ENCODE measurements around the gene CCDC51. TPM values are rescaled to one million over a fixed set of nuclear protein-coding genes. Genes with fewer than 3 reads are reported as not detected.

CCDC51 gene
- polyA plus RNA-seq, 2 donors = 7.0 to 15.5 TPM

DNA sequence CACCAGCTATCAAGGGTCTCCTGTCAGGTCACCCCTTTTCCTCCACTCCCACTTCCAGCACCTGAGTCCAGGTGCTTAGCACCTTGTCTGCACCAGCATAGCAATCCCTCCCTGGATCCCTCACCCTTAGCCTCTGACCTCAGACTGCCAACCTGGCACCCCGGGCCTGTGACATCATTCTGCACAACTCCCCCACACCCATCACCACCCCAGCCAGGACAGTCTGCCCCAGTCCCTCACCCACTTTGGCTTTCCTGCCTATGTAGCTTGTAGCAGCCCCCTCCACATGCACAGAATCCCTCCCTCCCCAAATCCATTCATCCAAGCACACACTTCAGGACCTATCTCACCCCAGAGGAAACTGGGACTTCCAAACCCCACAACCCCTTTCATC is 9.2 kb downstream of the CCDC51 start:
- 47 to 50% methylated on average over 1 of the region's 1 CpG for WGBS, 2 donors
- peaks cover 7 to 61% of the 10 kb centered on the region in 2 donors for H3K4me1 ChIP-seq (ENCODE audit: control insufficient read depth in 2 of 2, insufficient read depth in 2 of 2, low read length in 1 of 2)
- H3K9me3 ChIP-seq (ENCODE audit: control insufficient read depth in 2 of 2, insufficient read depth in 1 of 2, low read depth in 1 of 2, low read length in 1 of 2) = no peaks in the 10 kb centered on the region
- H3K36me3 ChIP-seq (ENCODE audit: control insufficient read depth in 2 of 2, insufficient read depth in 2 of 2, low read length in 1 of 2) = no peaks in the 10 kb centered on the region
- no peaks in the 10 kb centered on the region for H3K27me3 ChIP-seq (ENCODE audit: control insufficient read depth in 1 of 2, insufficient read depth in 2 of 2, low read length in 2 of 2)
- H3K4me3 ChIP-seq (ENCODE audit: low read depth in 1 of 2, low read length in 2 of 2) = no peak overlapping the region
- peak overlapping the region; percentile 93 to 96 for H3K27ac ChIP-seq (ENCODE audit: low read depth in 2 of 2, low read length in 1 of 2)

DNA sequence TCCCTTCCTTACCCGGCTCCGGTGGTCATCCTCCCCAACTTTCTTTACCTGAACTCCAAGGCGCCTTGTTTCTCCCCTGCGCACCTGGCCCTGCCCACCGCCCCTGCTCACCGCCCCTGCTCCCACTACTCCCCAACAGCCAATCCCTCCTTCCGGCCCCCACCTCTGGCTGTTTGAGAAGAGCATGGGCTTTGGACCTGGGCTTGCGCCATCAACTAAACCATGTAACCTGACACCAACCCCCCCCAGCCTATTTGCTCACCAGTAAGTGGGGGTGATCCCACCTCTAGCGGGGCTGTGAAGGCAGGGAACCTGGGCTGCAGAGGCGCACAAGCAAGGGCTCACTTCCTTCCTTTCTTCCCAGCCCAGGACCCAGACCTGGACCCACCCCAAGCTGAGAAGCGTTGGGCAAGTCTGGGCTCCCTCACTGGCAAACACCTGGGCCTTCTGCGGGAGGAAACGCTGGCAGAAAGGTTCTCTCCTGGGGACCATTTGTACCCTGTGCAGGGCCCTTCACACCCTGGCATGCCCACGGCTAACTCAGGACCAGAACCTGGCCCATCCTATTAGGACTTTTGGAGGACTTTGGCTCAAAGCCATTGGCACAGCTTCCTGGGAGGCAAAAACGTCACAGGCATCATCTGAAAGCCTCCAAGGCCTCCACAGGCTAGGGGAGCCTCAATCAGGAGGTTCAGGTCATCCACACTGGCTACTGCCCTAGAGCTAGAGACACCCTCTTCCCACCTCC is 9.8 kb downstream of the CCDC51 start, which contains the start of gene PLXNB1:
TSS of gene PLXNB1 (minus strand) at position 127 of the 748 bp plus-strand sequence. CDS start 5,475 bp downstream, outside the sequence.
- H3K4me1 ChIP-seq (ENCODE audit: control insufficient read depth in 2 of 2, insufficient read depth in 2 of 2, low read length in 1 of 2) = peaks cover 12 to 63% of the 10 kb centered on the region in 2 donors
- H3K27ac ChIP-seq (ENCODE audit: low read depth in 2 of 2, low read length in 1 of 2) = peak within 1 kb of the TSS; percentile 93 to 96
- no peaks in the 10 kb centered on the region for H3K27me3 ChIP-seq (ENCODE audit: control insufficient read depth in 1 of 2, insufficient read depth in 2 of 2, low read length in 2 of 2)

DNA sequence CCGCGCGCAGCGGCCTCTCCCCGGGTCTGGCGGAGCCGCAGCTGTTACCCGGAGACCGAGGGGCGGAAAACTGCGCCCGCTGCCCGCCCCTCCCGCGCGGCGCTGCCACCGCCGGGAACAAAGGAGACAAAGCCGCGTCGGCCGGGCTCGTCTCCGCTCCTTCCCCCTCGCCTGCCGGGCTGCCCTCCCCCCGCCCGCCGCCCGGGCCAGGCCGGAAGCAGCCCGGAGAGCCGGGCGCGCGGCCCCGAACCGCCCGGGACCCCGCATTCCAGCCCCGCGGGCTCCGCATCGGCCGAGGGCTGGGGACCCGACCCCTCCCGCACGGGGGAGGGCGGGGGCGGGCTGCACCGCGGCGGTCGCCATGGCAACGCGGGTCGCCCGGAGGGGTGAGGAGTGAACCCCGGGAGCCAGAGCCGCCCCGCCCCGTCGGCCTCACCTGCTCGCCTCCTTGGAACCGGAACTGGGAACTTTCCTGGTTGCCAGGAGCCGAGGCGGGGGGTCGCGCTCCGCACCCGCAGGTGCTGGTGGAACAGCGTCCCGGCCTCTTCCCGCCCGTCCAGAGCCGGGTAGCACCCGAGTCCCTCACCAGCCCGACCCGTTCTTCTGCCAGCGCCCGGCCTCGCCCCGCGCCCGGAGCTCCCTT is 10.5 kb downstream of the CCDC51 start:
- no peaks in the 10 kb centered on the region for H3K9me3 ChIP-seq (ENCODE audit: control insufficient read depth in 2 of 2, insufficient read depth in 1 of 2, low read depth in 1 of 2, low read length in 1 of 2)
- no peaks in the 10 kb centered on the region for H3K27me3 ChIP-seq (ENCODE audit: control insufficient read depth in 1 of 2, insufficient read depth in 2 of 2, low read length in 2 of 2)
- H3K27ac ChIP-seq (ENCODE audit: low read depth in 2 of 2, low read length in 1 of 2) = peak overlapping the region; percentile 93 to 96
- peak overlapping the region; percentile 68 to 74 for H3K4me3 ChIP-seq (ENCODE audit: low read depth in 1 of 2, low read length in 2 of 2)
- peaks cover 0 to 3% of the 10 kb centered on the region in 2 donors for H3K36me3 ChIP-seq (ENCODE audit: control insufficient read depth in 2 of 2, insufficient read depth in 2 of 2, low read length in 1 of 2)
- peaks cover 13 to 63% of the 10 kb centered on the region in 2 donors for H3K4me1 ChIP-seq (ENCODE audit: control insufficient read depth in 2 of 2, insufficient read depth in 2 of 2, low read length in 1 of 2)
- WGBS, 2 donors = 0 to 1% methylated on average over 46 to 86 of the region's 86 CpGs

More for the DNA sequence above, 9.8 kb downstream of the CCDC51 start, which contains the start of gene PLXNB1:
- Histone ChIP-seq H3K9me3 (ENCODE audit: control insufficient read depth in 2 of 2, insufficient read depth in 1 of 2, low read depth in 1 of 2, low read length in 1 of 2) (no peaks in the 10 kb centered on the region), H3K4me3 (ENCODE audit: low read depth in 1 of 2, low read length in 2 of 2) (peak within 1 kb of the TSS; percentile 68 to 74), H3K36me3 (ENCODE audit: control insufficient read depth in 2 of 2, insufficient read depth in 2 of 2, low read length in 1 of 2) (no peaks in the 10 kb centered on the region)
- WGBS, 2 donors = 17 to 20% methylated on average over 15 of the region's 15 CpGs

DNA sequence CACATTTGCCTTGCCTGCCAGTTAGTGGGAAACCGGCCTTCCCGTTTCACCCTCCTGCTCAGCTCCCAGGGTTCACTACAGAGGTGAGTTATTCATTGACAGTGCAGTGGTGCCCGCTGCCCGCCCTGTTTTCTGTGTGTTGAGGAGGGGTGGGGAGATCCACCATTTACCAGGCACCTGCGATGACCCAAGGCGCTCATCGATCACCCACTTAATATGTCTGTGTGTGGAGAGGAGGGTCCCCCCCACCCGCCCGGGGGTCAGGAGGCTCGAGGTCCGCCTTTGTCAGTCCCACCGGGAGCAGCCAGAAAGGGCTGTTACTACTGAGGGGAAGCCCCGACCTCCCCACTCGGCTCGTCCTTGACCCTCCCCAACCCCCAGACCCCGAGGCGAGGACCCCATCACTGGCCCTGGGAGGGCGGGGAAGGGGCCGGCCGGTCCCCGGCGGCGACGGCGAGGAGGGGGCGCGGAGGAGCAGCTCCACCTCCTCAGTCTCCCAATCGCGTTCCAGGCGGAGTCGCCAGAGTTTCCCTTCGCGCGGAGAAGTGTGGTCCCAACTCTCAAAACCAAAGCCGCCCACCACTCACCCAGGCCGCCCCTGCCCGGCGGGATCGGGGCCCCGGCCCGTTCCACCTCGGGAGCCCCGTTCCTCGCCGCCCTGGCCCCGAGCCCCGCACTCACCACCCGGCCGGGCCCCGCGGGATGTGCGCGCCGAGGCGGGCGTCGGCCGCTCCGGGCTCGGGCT is 11.2 kb downstream of the CCDC51 start:
- H3K36me3 ChIP-seq (ENCODE audit: control insufficient read depth in 2 of 2, insufficient read depth in 2 of 2, low read length in 1 of 2) = peaks cover 0 to 9% of the 10 kb centered on the region in 2 donors
- peaks cover 15 to 63% of the 10 kb centered on the region in 2 donors for H3K4me1 ChIP-seq (ENCODE audit: control insufficient read depth in 2 of 2, insufficient read depth in 2 of 2, low read length in 1 of 2)
- H3K27ac ChIP-seq (ENCODE audit: low read depth in 2 of 2, low read length in 1 of 2) = peak overlapping the region; percentile 93 to 96
- no peaks in the 10 kb centered on the region for H3K9me3 ChIP-seq (ENCODE audit: control insufficient read depth in 2 of 2, insufficient read depth in 1 of 2, low read depth in 1 of 2, low read length in 1 of 2)
- peak overlapping the region; percentile 68 to 74 for H3K4me3 ChIP-seq (ENCODE audit: low read depth in 1 of 2, low read length in 2 of 2)
- no peaks in the 10 kb centered on the region for H3K27me3 ChIP-seq (ENCODE audit: control insufficient read depth in 1 of 2, insufficient read depth in 2 of 2, low read length in 2 of 2)
- 4 to 8% methylated on average over 27 to 60 of the region's 60 CpGs for WGBS, 2 donors

DNA sequence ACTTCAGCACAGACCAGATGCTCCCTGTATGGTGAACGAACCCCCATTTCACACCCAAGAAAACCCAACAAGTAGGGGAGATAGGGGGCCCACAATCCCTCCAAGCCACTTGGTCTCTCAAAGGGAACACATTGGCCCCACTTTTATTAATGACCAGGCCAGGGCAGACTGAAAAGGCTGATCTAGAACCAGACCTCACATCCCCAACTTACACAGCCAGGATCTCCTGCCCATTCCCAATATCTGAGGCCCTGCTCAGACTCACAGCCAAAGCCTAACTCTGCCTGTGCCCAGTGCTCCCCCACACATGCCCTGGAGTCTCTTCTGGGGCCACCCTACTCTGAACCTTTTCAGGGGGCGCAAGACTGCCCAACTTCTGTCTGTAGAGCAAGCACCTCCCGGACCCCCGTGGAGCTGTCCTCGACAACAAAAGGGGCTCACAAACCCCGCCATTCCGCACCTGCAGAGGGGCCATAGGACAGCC is 11.8 kb downstream of the CCDC51 start:
- Histone ChIP-seq H3K36me3 (ENCODE audit: control insufficient read depth in 2 of 2, insufficient read depth in 2 of 2, low read length in 1 of 2) (peaks cover 0 to 16% of the 10 kb centered on the region in 2 donors), H3K27me3 (ENCODE audit: control insufficient read depth in 1 of 2, insufficient read depth in 2 of 2, low read length in 2 of 2) (no peaks in the 10 kb centered on the region), H3K4me1 (ENCODE audit: control insufficient read depth in 2 of 2, insufficient read depth in 2 of 2, low read length in 1 of 2) (peaks cover 15 to 63% of the 10 kb centered on the region in 2 donors), H3K27ac (ENCODE audit: low read depth in 2 of 2, low read length in 1 of 2) (peak overlapping the region; percentile 93 to 96), H3K9me3 (ENCODE audit: control insufficient read depth in 2 of 2, insufficient read depth in 1 of 2, low read depth in 1 of 2, low read length in 1 of 2) (no peaks in the 10 kb centered on the region), H3K4me3 (ENCODE audit: low read depth in 1 of 2, low read length in 2 of 2) (peak overlapping the region; percentile 68 to 74)
- 35 to 39% methylated on average over 7 of the region's 7 CpGs for WGBS, 2 donors

DNA sequence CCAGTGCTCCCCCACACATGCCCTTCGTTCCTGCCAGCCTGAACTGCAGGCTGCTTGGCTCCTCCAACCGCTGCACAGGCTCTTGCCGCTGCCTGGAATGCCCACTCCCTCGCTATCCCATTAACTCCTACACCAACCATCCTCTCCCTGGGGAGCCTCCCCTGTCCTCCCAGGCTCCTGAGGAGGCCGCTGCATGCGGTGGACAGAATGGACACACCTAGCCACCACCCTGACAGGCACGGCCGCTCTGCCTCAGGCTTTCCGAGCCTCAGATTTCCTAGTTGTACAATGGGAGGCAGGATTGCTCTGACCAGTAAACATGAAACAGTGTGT is 12.3 kb downstream of the CCDC51 start:
- H3K27me3 ChIP-seq (ENCODE audit: control insufficient read depth in 1 of 2, insufficient read depth in 2 of 2, low read length in 2 of 2) = no peaks in the 10 kb centered on the region
- peak overlapping the region; percentile 93 to 96 for H3K27ac ChIP-seq (ENCODE audit: low read depth in 2 of 2, low read length in 1 of 2)
- H3K4me3 ChIP-seq (ENCODE audit: low read depth in 1 of 2, low read length in 2 of 2) = peak overlapping the region; percentile 68 to 74
- H3K4me1 ChIP-seq (ENCODE audit: control insufficient read depth in 2 of 2, insufficient read depth in 2 of 2, low read length in 1 of 2) = peaks cover 15 to 63% of the 10 kb centered on the region in 2 donors
- H3K36me3 ChIP-seq (ENCODE audit: control insufficient read depth in 2 of 2, insufficient read depth in 2 of 2, low read length in 1 of 2) = peaks cover 0 to 18% of the 10 kb centered on the region in 2 donors
- no peaks in the 10 kb centered on the region for H3K9me3 ChIP-seq (ENCODE audit: control insufficient read depth in 2 of 2, insufficient read depth in 1 of 2, low read depth in 1 of 2, low read length in 1 of 2)
- 44 to 45% methylated on average over 9 of the region's 9 CpGs for WGBS, 2 donors

DNA sequence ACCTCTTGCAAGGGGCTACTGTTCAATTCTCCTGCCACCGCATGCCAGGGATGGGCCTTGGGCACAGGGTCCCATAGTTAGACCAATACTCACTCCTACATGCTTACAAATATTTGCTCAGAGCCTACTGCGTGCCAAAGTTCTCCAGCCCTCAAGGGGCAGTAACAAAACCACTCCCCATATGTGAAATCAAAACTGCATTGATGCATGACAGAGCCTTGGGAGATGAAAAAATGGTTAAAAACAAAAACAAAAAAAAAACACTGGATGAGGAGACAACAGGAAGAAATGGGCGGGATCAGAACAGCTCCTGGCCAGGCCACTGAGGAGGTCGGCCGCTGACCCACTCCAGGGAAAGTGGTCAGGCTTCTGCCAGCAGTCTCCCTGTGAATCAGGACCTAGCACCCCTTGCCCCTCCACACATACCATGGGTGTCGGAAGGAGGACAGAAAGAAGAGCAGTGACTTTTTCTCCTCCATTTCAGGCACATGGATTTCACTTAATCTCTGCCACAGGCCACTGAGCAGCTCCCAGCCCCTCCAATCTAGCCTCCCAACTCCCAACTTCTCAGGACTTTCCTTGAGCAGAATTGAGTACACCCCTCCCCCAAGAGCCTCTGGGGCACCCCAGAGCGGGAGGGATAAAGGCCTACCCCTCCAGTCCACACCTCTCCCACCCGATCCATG is 12.8 kb downstream of the CCDC51 start:
- Histone ChIP-seq H3K4me3 (ENCODE audit: low read depth in 1 of 2, low read length in 2 of 2) (peak overlapping the region; percentile 68 to 74), H3K4me1 (ENCODE audit: control insufficient read depth in 2 of 2, insufficient read depth in 2 of 2, low read length in 1 of 2) (peaks cover 17 to 63% of the 10 kb centered on the region in 2 donors), H3K27me3 (ENCODE audit: control insufficient read depth in 1 of 2, insufficient read depth in 2 of 2, low read length in 2 of 2) (no peaks in the 10 kb centered on the region), H3K36me3 (ENCODE audit: control insufficient read depth in 2 of 2, insufficient read depth in 2 of 2, low read length in 1 of 2) (peaks cover 0 to 20% of the 10 kb centered on the region in 2 donors), H3K27ac (ENCODE audit: low read depth in 2 of 2, low read length in 1 of 2) (peak overlapping the region; percentile 93 to 96), H3K9me3 (ENCODE audit: control insufficient read depth in 2 of 2, insufficient read depth in 1 of 2, low read depth in 1 of 2, low read length in 1 of 2) (no peaks in the 10 kb centered on the region)
- 32 to 43% methylated on average over 8 of the region's 8 CpGs for WGBS, 2 donors

DNA sequence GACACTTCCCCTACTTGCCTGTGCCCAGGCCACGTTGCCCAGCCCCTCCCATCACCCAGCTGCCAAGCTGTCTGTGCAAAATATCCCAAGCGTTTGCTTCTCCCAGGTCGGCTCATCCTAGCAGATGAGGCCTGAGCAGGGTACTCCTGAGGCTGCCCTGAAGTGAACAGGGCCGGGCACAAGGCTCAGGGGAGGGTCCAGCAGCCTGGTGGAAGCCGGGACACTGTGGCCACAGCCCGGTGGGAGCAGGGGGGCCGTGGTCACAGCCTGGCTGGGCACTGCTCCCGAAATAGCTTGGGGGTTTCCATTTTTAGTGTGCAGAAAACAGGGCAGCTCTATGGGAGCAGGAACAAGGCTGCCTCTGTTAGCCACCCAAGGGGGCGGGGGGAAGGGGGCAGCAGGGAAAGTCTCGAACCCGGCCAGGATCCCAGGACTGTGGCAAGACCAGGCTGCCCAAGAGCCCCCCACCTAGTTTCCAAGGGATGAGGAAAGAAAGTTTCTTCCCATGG is 13.5 kb downstream of the CCDC51 start:
- 34 to 44% methylated on average over 11 of the region's 11 CpGs for WGBS, 2 donors
- peak overlapping the region; percentile 74 to 93 for H3K27ac ChIP-seq (ENCODE audit: low read depth in 2 of 2, low read length in 1 of 2)

More for the DNA sequence above, 13.5 kb downstream of the CCDC51 start:
- peaks cover 19 to 65% of the 10 kb centered on the region in 2 donors for H3K4me1 ChIP-seq (ENCODE audit: control insufficient read depth in 2 of 2, insufficient read depth in 2 of 2, low read length in 1 of 2)
- H3K9me3 ChIP-seq (ENCODE audit: control insufficient read depth in 2 of 2, insufficient read depth in 1 of 2, low read depth in 1 of 2, low read length in 1 of 2) = no peaks in the 10 kb centered on the region
- peak overlapping the region in 1 of 2 donors; percentile 68 for H3K4me3 ChIP-seq (ENCODE audit: low read depth in 1 of 2, low read length in 2 of 2)
- peaks cover 0 to 22% of the 10 kb centered on the region in 2 donors for H3K36me3 ChIP-seq (ENCODE audit: control insufficient read depth in 2 of 2, insufficient read depth in 2 of 2, low read length in 1 of 2)
- no peaks in the 10 kb centered on the region for H3K27me3 ChIP-seq (ENCODE audit: control insufficient read depth in 1 of 2, insufficient read depth in 2 of 2, low read length in 2 of 2)

All from esophagus (tissue), 2 donors.